Peyer's patch (tissue), 4 donors: ENCODE data around the gene ZG16.

Experiments used
- CTCF ChIP-seq, 6 experiments: fragments of 450-650 bp in 4 of 6; fragments of 200-600 bp in 2 of 6; sonication (generic) in 1 of 6; IDR thresholded peaks; one replicate each; pipeline ENCODE4 v1.5.1; 2017 to 2019; ENCODE audit warnings: antibody characterized with exemption in 6 of 6, mild to moderate bottlenecking in 3 of 6, moderate library complexity in 1 of 6
- POLR2A ChIP-seq, 2 donors: fragments of 450-650 bp; IDR thresholded peaks; one replicate each; pipeline ENCODE4 v1.5.1; 2017; ENCODE audit warnings: antibody characterized with exemption in 2 of 2, mild to moderate bottlenecking in 2 of 2, moderate library complexity in 2 of 2

- TF ChIP-seq CTCF (IDR thresholded peaks at IDR 0.05) = peak; percentile 60 to 84 (median 70)
- TF ChIP-seq POLR2A (IDR thresholded peaks at IDR 0.05) = no peak
Measured at GRCh38 chr16:29784901-29785500, 6.9 kb downstream of the ZG16 start.
